Thoracic aorta (tissue), 2 donors: ENCODE results near the gene BCL2L14. TPM values are rescaled to one million over a fixed set of nuclear protein-coding genes. Genes with fewer than 3 reads are reported as not detected.
"Not testable (repeated sequence)": the region's sequence is repeated elsewhere in the genome, so short reads cannot be mapped to it uniquely, and the experiment has no call there.

ENCODE experiments used
- ATAC-seq: fragments of 150-250 bp; one replicate; pipeline ENCODE4 v1.8.0; 2017; ENCODE audit warnings: low read depth; ENCODE audit not compliant: insufficient number of reproducible peaks, low FRiP score
- DNase-seq: peaks from one replicate; pipeline ENCODE4 v3.0.0-alpha.2; 2020; ENCODE audit warnings: low spot score
- H3K27ac ChIP-seq, 2 donors: fragments of 200-600 bp; sonication (generic); 1 replicate in 1 of 2; 2 replicates in 1 of 2; pipeline ENCODE4 v1.5.1; 2016; ENCODE audit warnings: mild to moderate bottlenecking in 2 of 2, moderate library complexity in 2 of 2
- H3K27me3 ChIP-seq: fragments of 200-600 bp; sonication (generic); replicated peaks from 2 replicates; pipeline ENCODE4 v1.6.0; 2016; ENCODE audit warnings: mild to moderate bottlenecking; ENCODE audit not compliant: insufficient read depth
- H3K36me3 ChIP-seq: fragments of 200-600 bp; sonication (generic); one replicate; pipeline ENCODE4 v1.5.1; 2016
- H3K4me1 ChIP-seq, 2 donors: fragments of 200-600 bp; sonication (generic); 1 replicate in 1 of 2; 2 replicates in 1 of 2; pipeline versions ENCODE4 v1.5.1 to v1.6.0; 2016; ENCODE audit warnings: low read depth in 2 of 2, mild to moderate bottlenecking in 1 of 2; ENCODE audit not compliant: control insufficient read depth in 1 of 2
- H3K4me3 ChIP-seq: fragments of 200-600 bp; sonication (generic); 2 replicates; pipeline ENCODE4 v1.5.1; 2016; ENCODE audit warnings: mild to moderate bottlenecking
- H3K9me3 ChIP-seq: fragments of 200-600 bp; sonication (generic); 2 replicates; pipeline ENCODE4 v1.5.1; 2016
- CTCF ChIP-seq: fragments of 200-600 bp; sonication (generic); IDR thresholded peaks from one replicate; pipeline ENCODE4 v1.5.1; 2019; ENCODE audit warnings: antibody characterized with exemption
- total RNA-seq, 2 donors: library from RNA; depleted of rRNA; stranded (reverse); fragments of >200 nt; gene quantifications; one replicate each; pipeline versions ENCODE4 v1.1.0 to v1.2.3, GENCODE V29; 2016

Gene BCL2L14
- total RNA-seq, 2 donors from 2014 or later: 0.85 TPM; not detected in 1

DNA sequence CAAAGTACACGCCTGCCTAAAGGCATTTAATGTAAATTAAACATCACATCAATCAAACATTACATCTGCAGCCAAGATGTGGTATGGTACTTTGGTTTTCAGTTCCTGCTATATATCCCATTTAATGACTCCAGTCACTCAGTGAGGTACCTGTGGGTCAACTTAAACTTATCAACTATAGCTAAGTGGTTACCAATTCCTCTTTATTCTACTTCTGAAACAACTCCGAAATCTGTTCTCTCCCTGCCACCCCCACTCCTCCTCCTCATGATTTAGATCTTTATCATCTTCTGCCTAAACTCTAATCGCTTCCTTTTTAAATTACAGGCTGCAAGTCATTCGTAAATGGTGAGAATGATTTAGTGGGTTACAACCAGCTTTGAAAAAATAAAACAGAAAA, 57.9 kb downstream of the BCL2L14 start:
- no peak overlapping the region for H3K27ac ChIP-seq
- H3K27me3 ChIP-seq: no peaks in the 10 kb centered on the region
- no peak for TF ChIP-seq CTCF
- no peaks in the 10 kb centered on the region for H3K9me3 ChIP-seq
- no peaks in the 10 kb centered on the region for H3K36me3 ChIP-seq
- ATAC-seq (no peak), DNase-seq (no peak)
- H3K4me1 ChIP-seq: no peaks in the 10 kb centered on the region
- H3K4me3 ChIP-seq: no peak overlapping the region

- Histone ChIP-seq H3K36me3 (peaks cover 3% of the 10 kb centered on the region), H3K4me3 (no peak overlapping the region)
Measured at GRCh38 chr12:12133259-12133658, 62.5 kb downstream of the BCL2L14 start.

GRCh38 chr12:12133785-12134184, 63.0 kb downstream of the BCL2L14 start:
- no peaks in the 10 kb centered on the region for H3K9me3 ChIP-seq
- H3K27me3 ChIP-seq: no peaks in the 10 kb centered on the region
- no peak for ATAC-seq
- peaks cover 4 to 8% of the 10 kb centered on the region in 2 donors for H3K4me1 ChIP-seq
- H3K36me3 ChIP-seq: peaks cover 3% of the 10 kb centered on the region
- H3K4me3 ChIP-seq: no peak overlapping the region
- no peak for DNase-seq
- no peak for TF ChIP-seq CTCF
- H3K27ac ChIP-seq: no peak overlapping the region

More at GRCh38 chr12:12133259-12133658, 62.5 kb downstream of the BCL2L14 start:
- no peak for TF ChIP-seq CTCF
- Histone ChIP-seq H3K27ac (no peak overlapping the region), H3K9me3 (no peaks in the 10 kb centered on the region), H3K4me1 (peaks cover 4 to 8% of the 10 kb centered on the region in 2 donors), H3K27me3 (no peaks in the 10 kb centered on the region)
- DNase-seq (no peak), ATAC-seq (no peak)

DNA sequence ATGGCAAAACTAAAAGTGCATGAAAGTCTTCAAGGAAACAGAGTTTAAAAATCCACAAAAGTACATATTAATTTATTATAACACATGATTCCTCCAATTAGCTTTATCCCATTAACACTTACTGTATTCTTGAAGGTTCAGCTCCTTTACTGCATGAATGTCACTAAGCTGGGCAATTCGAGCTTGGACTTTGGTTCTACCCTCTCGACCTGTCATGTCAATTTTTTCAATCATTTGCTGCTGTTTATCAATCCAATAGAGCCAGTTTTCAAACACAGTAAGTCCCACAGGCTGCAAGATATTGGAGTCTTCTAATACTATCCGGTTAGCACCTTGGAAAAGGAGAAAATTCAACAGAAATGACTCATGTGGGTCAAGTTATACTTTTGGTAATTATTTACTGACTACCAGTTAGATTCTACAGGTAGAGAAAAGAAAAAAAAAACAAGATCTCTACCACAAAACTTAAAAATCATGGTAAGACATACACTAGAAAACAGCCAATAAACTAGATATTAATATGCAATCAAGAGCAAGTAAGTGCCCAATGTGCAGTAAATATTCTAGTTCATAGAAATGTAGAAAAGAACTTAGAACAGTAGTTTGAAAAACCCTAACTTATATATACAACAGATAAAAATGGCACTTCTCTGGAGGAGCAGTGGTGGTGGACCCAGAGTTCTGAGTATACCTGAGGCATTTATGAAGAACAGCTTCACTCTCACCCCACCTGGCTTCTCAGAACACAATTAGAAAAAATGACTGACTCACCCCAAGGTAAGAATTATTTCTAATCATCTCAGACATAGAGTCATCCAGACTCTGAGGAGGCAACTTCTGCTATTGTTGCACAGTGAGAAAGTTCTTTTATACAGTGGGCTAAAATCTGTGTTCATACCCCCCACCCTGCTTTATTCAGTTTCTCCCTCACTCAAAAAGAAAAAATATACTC, 67.7 kb downstream of the BCL2L14 start:
- no peak for TF ChIP-seq CTCF

DNA sequence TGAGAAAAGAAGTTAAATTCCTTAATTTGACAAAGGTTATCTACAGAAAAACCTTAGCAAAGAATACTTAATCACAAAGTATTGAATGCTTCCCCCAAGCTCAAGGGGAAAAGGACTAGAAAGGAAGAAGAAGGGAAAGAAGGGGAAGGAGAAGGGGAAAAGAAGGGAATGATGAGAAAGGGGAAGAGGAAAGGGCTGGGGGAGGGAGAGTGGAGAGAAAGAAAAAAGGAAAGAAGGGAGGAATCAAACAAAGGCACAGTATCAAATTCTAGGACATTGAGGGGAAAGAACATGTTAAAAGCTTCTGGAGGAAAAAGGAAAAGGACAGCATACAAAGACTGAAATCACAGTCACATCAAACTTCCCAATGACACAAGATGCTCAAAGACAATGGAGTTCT, 70.3 kb downstream of the BCL2L14 start:
- ATAC-seq: no peak
- H3K27me3 ChIP-seq: no peaks in the 10 kb centered on the region
- H3K36me3 ChIP-seq: no peaks in the 10 kb centered on the region
- no peak for TF ChIP-seq CTCF
- no peak overlapping the region for H3K27ac ChIP-seq
- no peak overlapping the region for H3K4me3 ChIP-seq
- H3K4me1 ChIP-seq: peaks cover 4 to 8% of the 10 kb centered on the region in 2 donors
- H3K9me3 ChIP-seq: no peaks in the 10 kb centered on the region
- no peak for DNase-seq

More for the DNA sequence above, 67.7 kb downstream of the BCL2L14 start:
- Histone ChIP-seq H3K27ac (no peak overlapping the region), H3K4me3 (no peak overlapping the region), H3K36me3 (peaks cover 3% of the 10 kb centered on the region), H3K27me3 (no peaks in the 10 kb centered on the region), H3K9me3 (no peaks in the 10 kb centered on the region), H3K4me1 (peaks cover 4 to 8% of the 10 kb centered on the region in 2 donors)
- DNase-seq: no peak
- ATAC-seq: no peak

DNA sequence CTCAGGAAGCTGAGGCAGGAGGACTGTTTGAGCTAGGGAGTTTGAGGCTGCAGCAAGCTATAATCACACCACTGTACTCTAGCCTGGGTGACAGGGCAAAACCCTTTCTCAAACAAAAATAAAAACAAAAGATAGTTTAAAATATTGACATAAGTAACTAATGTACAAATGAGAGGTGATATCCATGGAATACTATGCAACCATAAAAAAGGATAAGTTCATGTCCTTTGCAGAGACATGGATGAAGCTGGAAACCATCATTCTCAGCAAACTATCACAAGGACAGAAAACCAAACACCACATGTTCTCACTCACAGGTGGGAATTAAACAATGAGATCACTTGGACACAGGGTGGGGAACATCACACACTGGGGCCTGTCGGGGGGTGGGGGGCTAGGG, 73.8 kb downstream of the BCL2L14 start:
- not testable (repeated sequence) for DNase-seq, H3K4me3 ChIP-seq, H3K27ac ChIP-seq, H3K27me3 ChIP-seq, H3K4me1 ChIP-seq, ATAC-seq, H3K9me3 ChIP-seq
- peaks cover 11% of the 10 kb centered on the region for H3K36me3 ChIP-seq
